NCI-H524 treated with DMSO at 0.1 percent for 48 hours (cell line): Measurements from ENCODE around the gene DES.

Source experiments
- DNase-seq: peaks from one replicate; lab custom pipeline; 2025; lab: John Stamatoyannopoulos, UW

Gene DES

GRCh38 chr2:219419331-219420197 lies 1.4 kb downstream of the DES start:
- no peak for DNase-seq

DNA sequence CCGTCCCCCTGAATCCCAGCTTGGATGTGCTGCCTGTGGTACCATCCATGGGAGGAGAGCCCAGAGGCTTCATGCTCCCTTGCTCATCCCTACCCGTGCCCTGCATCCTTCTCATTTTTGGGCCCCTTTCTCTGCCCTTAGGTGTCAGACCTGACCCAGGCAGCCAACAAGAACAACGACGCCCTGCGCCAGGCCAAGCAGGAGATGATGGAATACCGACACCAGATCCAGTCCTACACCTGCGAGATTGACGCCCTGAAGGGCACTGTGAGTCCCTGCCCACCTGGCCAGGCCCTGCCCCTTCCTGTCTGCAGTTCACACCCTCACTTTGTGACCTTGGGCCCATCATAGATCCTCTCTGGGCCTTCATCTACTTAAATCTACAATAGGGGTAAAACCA lies 2.5 kb downstream of the DES start:
- DNase-seq: no peak

GRCh38 chr2:219421323-219421722 lies 3.1 kb downstream of the DES start:
- no peak for DNase-seq

DNA sequence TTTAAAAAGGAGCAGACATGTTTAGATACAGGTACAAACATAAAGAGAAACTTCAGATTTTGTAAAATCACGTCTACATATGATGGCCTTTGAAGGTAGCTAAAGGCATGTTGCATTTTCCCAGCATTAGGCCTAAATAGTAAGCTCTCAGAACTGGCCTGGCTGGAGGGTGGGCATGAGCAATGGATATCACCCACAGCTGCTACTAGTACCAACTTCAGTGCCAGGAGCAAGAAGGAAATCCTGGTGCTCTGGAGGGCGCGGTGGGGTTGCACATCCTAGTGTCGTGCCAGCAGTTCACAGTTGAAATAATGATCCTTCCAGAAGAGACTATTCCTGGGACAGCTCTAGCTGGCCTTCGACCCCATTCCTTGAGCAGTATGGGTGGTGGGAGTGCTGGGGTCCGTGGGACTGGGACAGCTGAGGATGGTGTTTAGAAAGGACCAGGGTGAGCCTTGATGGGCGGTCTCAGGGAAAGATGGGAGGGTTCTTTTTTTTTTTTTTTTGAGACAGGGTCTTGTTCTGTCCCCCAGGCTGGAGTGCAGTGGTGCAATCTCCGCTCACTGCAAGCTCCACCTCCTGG lies 4.9 kb downstream of the DES start:
- DNase-seq: no peak

- no peak for DNase-seq
Observed at GRCh38 chr2:219423652-219424377, 5.6 kb downstream of the DES start.

GRCh38 chr2:219425238-219426067 lies 7.3 kb downstream of the DES start:
- no peak for DNase-seq

DNA sequence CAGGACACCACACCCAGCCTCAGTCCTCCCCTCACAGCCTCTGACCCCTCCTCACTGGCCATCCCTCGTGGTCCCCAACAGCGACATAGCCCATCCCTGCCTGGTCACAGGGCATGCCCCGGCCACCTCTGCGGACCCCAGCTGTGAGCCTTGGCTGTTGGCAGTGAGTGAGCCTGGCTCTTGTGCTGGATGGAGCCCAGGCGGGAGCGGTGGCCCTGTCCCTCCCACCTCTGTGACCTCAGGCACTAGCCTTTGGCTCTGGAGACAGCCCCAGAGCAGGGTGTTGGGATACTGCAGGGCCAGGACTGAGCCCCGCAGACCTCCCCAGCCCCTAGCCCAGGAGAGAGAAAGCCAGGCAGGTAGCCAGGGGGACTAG lies 7.9 kb downstream of the DES start:
- DNase-seq: no peak

DNA sequence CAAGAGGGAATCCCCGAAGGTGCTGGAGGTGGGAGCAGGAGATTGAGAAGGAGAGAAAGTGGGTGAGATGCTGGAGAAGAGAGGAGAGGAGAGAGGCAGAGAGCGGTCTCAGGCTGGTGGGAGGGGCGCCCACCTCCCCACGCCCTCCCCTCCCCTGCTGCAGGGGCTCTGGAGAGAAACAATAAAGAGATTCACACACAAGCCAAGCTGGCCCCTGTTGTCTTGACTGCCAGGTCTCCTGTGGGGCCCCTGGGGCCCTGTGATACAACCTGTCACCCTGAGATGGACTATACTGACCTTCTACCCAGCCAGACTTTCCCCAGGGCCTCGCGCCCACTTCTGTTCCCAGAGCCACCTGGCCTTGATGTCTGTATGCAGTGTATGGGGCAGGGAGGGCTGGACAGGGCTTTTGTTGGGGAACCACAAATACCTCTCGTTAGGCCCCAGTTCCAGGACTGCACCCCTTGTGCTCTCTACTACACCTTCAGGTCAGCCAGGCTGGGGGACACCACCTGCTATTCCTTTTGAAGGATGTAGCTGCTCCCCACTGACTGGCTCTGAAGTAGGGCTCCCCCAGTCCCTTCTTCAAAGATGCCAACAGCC lies 8.5 kb downstream of the DES start:
- DNase-seq: no peak

DNA sequence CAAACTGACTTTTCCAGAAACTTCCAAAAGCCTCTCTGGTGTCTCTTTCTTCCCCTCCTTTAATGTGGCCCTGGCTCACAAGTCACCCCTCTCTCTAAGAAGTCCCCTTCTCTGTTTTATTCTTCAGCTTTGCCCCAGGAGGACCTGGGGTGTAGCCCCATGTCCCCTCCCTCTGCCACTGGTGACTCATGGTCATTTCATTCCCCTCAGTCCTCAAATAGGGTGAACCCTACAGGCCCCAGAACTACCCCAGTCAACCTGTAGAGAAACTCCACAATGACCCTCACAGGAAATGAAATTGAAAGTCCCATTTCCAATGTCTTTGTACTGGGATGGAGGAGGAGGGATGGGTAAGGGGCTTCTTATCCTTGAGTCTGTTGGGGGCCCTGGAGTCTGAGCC lies 10.3 kb downstream of the DES start:
- no peak for DNase-seq

GRCh38 chr2:219429958-219430606 lies 11.9 kb downstream of the DES start:
- no peak for DNase-seq

DNA sequence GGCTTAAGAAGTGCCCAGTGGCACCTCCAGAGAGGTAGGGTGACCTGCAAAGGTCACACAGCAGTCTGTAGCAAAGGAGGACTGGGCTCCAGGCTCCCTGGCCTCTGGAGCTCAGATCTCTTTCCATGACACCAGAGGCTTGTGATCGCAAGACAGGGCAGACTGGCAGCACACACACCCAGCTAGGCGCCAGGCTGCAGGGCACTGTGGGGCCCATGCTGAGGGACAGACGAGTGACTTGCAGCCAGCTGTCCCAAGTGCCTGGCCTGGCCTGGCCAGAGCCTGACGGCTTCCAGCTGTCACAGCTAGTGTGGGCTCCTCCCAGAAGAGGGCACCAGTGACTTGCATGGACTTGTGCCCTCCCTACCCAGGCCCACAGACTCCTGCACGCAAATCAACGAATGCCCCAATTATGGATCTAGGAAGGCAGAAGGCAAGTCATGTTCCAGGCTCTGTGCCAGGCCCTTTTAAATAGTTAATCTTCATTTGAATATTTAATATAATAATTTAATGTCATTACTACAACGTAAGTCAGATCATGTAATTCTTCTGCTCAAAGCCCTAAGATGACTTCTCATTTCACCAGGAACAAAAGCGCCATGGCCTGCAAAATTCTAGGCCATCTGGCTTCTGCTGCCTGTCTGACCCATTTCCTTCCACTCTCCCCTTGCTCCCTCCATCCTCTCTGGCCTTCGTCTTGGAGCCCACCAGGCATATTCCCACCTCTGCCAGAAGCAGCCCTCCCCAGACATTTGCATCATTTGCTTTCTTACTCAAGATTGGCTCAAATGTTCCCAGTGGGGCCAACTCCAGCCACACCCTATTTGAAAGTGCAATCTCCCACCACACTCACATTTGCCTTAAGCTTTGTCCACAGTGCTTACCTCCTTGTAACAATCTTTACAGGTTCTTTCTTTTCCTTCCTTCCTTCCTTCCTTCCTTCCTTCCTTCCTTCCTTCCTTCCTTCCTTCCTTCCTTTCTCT lies 12.7 kb downstream of the DES start:
- no peak for DNase-seq

- DNase-seq: no peak
Observed at GRCh38 chr2:219433666-219434467, 15.7 kb downstream of the DES start.

GRCh38 chr2:219434468-219434717 lies 16.2 kb downstream of the DES start:
- DNase-seq: no peak

DNA sequence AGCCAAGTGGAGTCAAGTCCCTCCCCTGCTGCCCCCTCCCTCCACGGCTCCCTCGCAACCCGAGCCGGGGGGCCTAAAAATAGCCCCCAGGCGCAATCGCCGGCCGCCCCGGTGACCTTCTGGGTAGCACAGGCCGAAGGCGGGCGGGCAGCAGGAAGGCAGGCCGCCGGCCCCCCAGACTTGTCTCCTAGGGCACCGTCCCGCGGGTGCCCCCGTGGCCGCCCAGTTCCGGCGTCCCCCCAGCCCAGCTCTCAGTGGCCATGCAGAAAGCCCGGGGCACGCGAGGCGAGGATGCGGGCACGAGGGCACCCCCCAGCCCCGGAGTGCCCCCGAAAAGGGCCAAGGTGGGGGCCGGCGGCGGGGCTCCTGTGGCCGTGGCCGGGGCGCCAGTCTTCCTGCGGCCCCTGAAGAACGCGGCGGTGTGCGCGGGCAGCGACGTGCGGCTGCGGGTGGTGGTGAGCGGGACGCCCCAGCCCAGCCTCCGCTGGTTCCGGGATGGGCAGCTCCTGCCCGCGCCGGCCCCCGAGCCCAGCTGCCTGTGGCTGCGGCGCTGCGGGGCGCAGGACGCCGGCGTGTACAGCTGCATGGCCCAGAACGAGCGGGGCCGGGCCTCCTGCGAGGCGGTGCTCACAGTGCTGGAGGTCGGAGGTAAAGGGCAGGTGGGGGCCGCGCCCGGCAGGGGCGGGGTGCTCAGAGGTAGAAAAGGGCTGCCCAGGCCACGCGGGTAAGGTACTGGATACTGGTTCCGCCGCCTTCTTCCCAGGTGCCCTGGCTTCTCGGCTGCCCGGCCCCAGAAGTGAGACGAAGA lies 16.7 kb downstream of the DES start, which contains the start of gene SPEG:
TSS of gene SPEG (plus strand) at position 126 of the 808 bp plus-strand sequence. CDS start at position 261, 135 bp downstream.
- DNase-seq: no peak

DNA sequence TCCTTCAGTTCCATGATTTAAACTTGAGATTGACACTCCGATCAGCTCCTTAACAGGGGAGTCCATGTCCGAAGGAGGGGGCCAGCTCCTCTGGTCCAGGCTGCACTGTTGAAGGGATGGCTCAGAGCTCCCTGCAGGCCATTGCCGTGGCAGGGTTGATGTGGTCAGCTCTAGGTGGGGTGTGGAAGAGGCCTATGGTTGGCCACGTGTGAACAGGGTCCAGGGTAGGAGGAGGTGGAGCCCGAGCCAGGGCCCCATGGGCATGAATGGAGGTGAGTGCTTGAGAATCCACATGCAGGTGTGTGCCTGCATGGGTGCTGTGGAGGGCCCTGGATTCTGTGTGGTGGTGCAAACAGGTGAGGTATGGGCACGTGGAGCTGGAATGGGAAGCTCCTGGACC lies 17.5 kb downstream of the DES start:
- DNase-seq: no peak

DNA sequence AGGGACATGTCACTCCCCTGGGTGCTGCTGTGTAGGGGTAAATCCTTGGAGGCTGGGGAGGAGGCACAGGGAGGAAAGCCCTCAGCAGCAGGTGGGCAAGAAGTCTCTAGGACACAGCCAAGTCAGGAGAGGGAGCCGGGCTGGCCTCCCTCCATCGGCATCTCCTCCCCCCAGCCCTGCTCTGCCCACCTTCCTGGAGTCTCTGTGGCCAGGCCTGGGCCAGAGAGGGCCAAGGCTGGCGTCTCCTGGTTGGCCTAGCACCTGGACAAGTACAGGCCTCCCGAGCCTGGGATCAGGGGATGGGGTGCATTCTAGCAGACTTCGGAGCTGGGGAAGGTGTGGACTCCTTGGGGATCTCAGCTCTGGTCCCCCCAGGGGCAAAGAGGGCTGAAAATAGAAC lies 18.3 kb downstream of the DES start:
- no peak for DNase-seq

- DNase-seq: no peak
Observed at GRCh38 chr2:219437141-219437540, 19.0 kb downstream of the DES start.

GRCh38 chr2:219437690-219438206 lies 19.6 kb downstream of the DES start:
- DNase-seq: no peak
